H9 (cell line): ENCODE data around the gene TTC28. TPM values are rescaled to one million over a fixed set of nuclear protein-coding genes. Genes with fewer than 3 reads are reported as not detected.

ENCODE experiments used
- DNase-seq: peaks from one replicate; pipeline ENCODE4 v3.0.0-alpha.2; 2017
- H2AFZ ChIP-seq: one replicate; pipeline ENCODE4 v1.6.1; 2013; ENCODE audit warnings: mild to moderate bottlenecking, low read length, control low read depth, moderate library complexity
- H2AK5ac ChIP-seq: 2 replicates; pipeline ENCODE4 v1.6.1; 2013; ENCODE audit warnings: low read length, control low read depth, mixed read lengths; ENCODE audit not compliant: insufficient read length
- H2BK120ac ChIP-seq: one replicate; pipeline ENCODE4 v1.6.1; 2013; ENCODE audit warnings: low read depth, mild to moderate bottlenecking, low read length, control low read depth, inconsistent platforms; ENCODE audit not compliant: poor library complexity, severe bottlenecking
- H2BK12ac ChIP-seq: 2 replicates; pipeline ENCODE4 v1.6.1; 2013; ENCODE audit warnings: low read length, control low read depth, mixed read lengths, low read depth; ENCODE audit not compliant: insufficient read length
- H2BK15ac ChIP-seq: 2 replicates; pipeline ENCODE4 v1.6.1; 2013; ENCODE audit warnings: low read depth, low read length, control low read depth
- H2BK20ac ChIP-seq: one replicate; pipeline ENCODE4 v1.6.1; 2013; ENCODE audit warnings: low read depth, mild to moderate bottlenecking, low read length, control low read depth, inconsistent platforms; ENCODE audit not compliant: poor library complexity, severe bottlenecking
- H2BK5ac ChIP-seq: 2 replicates; pipeline ENCODE4 v1.6.1; 2013; ENCODE audit warnings: low read length, control low read depth, mixed read lengths; ENCODE audit not compliant: insufficient read length
- H3K14ac ChIP-seq: 2 replicates; pipeline ENCODE4 v1.6.1; 2013; ENCODE audit warnings: low read length, control low read depth; ENCODE audit not compliant: insufficient read depth
- H3K18ac ChIP-seq: 2 replicates; pipeline ENCODE4 v1.6.1; 2013; ENCODE audit warnings: low read depth, mild to moderate bottlenecking, mixed read lengths, low read length, control low read depth; ENCODE audit not compliant: insufficient read length
- H3K23ac ChIP-seq: 2 replicates; pipeline ENCODE4 v1.6.1; 2013; ENCODE audit warnings: low read length, control low read depth, mixed read lengths, low read depth; ENCODE audit not compliant: insufficient read length
- H3K23me2 ChIP-seq: 2 replicates; pipeline ENCODE4 v1.6.1; 2013; ENCODE audit warnings: low read depth, mild to moderate bottlenecking, mixed read lengths, low read length, control low read depth; ENCODE audit not compliant: insufficient read length, poor library complexity, severe bottlenecking
- H3K27ac ChIP-seq: 2 replicates; pipeline ENCODE4 v1.5.1; 2013; ENCODE audit warnings: low read length, control low read depth, mixed read lengths, low read depth; ENCODE audit not compliant: insufficient read length
- H3K27me3 ChIP-seq: 2 replicates; pipeline ENCODE4 v1.6.1; 2013; ENCODE audit warnings: low read length, control low read depth, inconsistent platforms; ENCODE audit not compliant: insufficient read depth
- H3K4ac ChIP-seq: 2 replicates; pipeline ENCODE4 v1.6.1; 2013; ENCODE audit warnings: low read depth, mild to moderate bottlenecking, control low read depth, inconsistent platforms, low read length, moderate library complexity
- H3K4me1 ChIP-seq: 2 replicates; pipeline ENCODE4 v1.6.1; 2013; ENCODE audit warnings: low read length, control low read depth, inconsistent platforms; ENCODE audit not compliant: insufficient read depth
- H3K4me2 ChIP-seq: 2 replicates; pipeline ENCODE4 v1.6.1; 2013; ENCODE audit warnings: low read length, control low read depth, mixed read lengths; ENCODE audit not compliant: insufficient read length, insufficient read depth
- H3K56ac ChIP-seq: 2 replicates; pipeline ENCODE4 v1.6.1; 2013; ENCODE audit warnings: low read depth, mild to moderate bottlenecking, mixed read lengths, low read length, control low read depth; ENCODE audit not compliant: insufficient read length
- H3K79me1 ChIP-seq: 2 replicates; pipeline ENCODE4 v1.6.1; 2013; ENCODE audit warnings: low read depth, mild to moderate bottlenecking, moderate library complexity, low read length, control low read depth, inconsistent platforms; ENCODE audit not compliant: insufficient read depth, poor library complexity, severe bottlenecking
- H3K79me2 ChIP-seq: 2 replicates; pipeline ENCODE4 v1.6.1; 2013; ENCODE audit warnings: low read length, control low read depth, inconsistent platforms; ENCODE audit not compliant: insufficient read depth
- H3K9ac ChIP-seq: 2 replicates; pipeline ENCODE4 v1.6.1; 2013; ENCODE audit warnings: low read length, control low read depth, mixed read lengths; ENCODE audit not compliant: insufficient read length; ENCODE audit errors: extremely low read depth
- H3K9me3 ChIP-seq: one replicate; pipeline ENCODE4 v1.6.1; 2013; ENCODE audit warnings: low read depth, low read length, inconsistent platforms; ENCODE audit not compliant: control insufficient read depth
- H3T11ph ChIP-seq: one replicate; pipeline ENCODE4 v1.6.1; 2013; ENCODE audit warnings: mild to moderate bottlenecking, low read length, control low read depth, inconsistent platforms
- H4K20me1 ChIP-seq: one replicate; pipeline ENCODE4 v1.6.1; 2013; ENCODE audit not compliant: control insufficient read depth, insufficient read length, insufficient read depth
- H4K5ac ChIP-seq: 2 replicates; pipeline ENCODE4 v1.6.1; 2013; ENCODE audit warnings: low read depth, mild to moderate bottlenecking, mixed read lengths, low read length, control low read depth; ENCODE audit not compliant: insufficient read length
- H4K8ac ChIP-seq: replicated peaks from 2 replicates; pipeline ENCODE4 v1.6.1; 2013; ENCODE audit warnings: low read length, control low read depth, mixed read lengths, low read depth; ENCODE audit not compliant: insufficient read length
- H4K91ac ChIP-seq: 2 replicates; pipeline ENCODE4 v1.6.1; 2013; ENCODE audit warnings: low read depth, mild to moderate bottlenecking, moderate library complexity, mixed read lengths, low read length, control low read depth; ENCODE audit not compliant: insufficient read length
- H3K27ac Mint-ChIP-seq, 3 experiments: 2 replicates in 2 of 3; 3 replicates in 1 of 3; pipeline ENCODE4 v1.8.0; 2020 to 2021; ENCODE audit warnings: mixed read lengths in 3 of 3, mild to moderate bottlenecking in 1 of 3, moderate library complexity in 1 of 3
- H3K27me3 Mint-ChIP-seq: 2 replicates; pipeline ENCODE4 v1.8.0; 2021; ENCODE audit warnings: low read depth, mild to moderate bottlenecking, moderate library complexity, mixed read lengths
- H3K36me3 Mint-ChIP-seq, 3 experiments: 2 replicates in 2 of 3; 3 replicates in 1 of 3; pipeline ENCODE4 v1.8.0; 2020 to 2021; ENCODE audit warnings: low read depth in 3 of 3, mixed read lengths in 3 of 3; ENCODE audit not compliant: insufficient read depth in 1 of 3
- H3K4me1 Mint-ChIP-seq, 2 experiments: 2 replicates each; pipeline ENCODE4 v1.8.0; 2020; ENCODE audit warnings: mixed read lengths in 2 of 2
- H3K4me3 Mint-ChIP-seq, 2 experiments: 2 replicates in 1 of 2; 3 replicates in 1 of 2; pipeline ENCODE4 v1.8.0; 2020 to 2021; ENCODE audit warnings: mild to moderate bottlenecking in 2 of 2, mixed read lengths in 2 of 2, moderate library complexity in 1 of 2
- H3K9me3 Mint-ChIP-seq, 2 experiments: 2 replicates in 1 of 2; 3 replicates in 1 of 2; pipeline ENCODE4 v1.8.0; 2020; ENCODE audit warnings: mild to moderate bottlenecking in 2 of 2, mixed read lengths in 2 of 2, moderate library complexity in 1 of 2
- WGBS: extraction: QIAGEN DNeasy Blood & Tissue Kit; methylation state at CpG from one replicate; pipeline ENCODE4 v1.1.7; 2013; ENCODE audit warnings: missing lambda C conversion rate, low lambda C conversion rate, mixed read lengths; ENCODE audit not compliant: insufficient read length; ENCODE audit errors: extremely low coverage; 5-methylcytosine and 5-hydroxymethylcytosine counted together
- total RNA-seq: library from RNA; stranded (reverse); gene quantifications from 2 replicates; pipeline ENCODE4 v1.2.1, GENCODE V29; 2021
- TF ChIP-seq, protein P1 (sequence below): fragments of 200-600 bp; sonication (generic); conservative IDR thresholded peaks from 3 replicates; pipeline ENCODE4 v1.8.0; 2021; ENCODE audit warnings: antibody characterized with exemption, mild to moderate bottlenecking

Gene TTC28
- total RNA-seq, 1 experiment from 2014 or later: 13.6 TPM

DNA sequence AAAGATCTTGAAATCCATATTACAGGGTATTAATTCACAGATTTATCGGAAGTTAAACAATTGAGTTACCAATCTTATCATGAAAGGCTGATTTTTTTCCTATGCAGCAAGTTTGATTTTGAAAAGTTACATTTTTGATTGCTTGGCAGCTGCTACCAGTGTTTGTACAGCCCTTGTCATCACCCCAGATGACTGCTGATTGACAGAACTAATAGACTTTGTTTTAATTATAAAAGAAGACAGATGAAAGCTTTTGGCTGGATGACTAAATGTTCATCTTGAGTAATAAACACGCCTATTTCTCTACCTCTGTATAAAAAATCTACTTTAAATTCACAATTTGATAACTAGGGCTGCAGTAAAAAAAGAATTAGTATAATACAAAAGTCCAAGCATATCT, 259.7 kb downstream of the TTC28 start:
- WGBS: no CpG with 5 or more reads among the region's 2 CpGs
- H3K79me1 ChIP-seq: no peaks in the 10 kb centered on the region
- H2AFZ ChIP-seq: no peak overlapping the region
- H2BK12ac ChIP-seq: no peak overlapping the region
- H3T11ph ChIP-seq: no peak overlapping the region
- no peak overlapping the region for H2BK120ac ChIP-seq
- H3K9ac ChIP-seq: no peak overlapping the region
- no peak overlapping the region for H3K18ac ChIP-seq
- no peak overlapping the region for H4K5ac ChIP-seq
- no peak overlapping the region for H3K23ac ChIP-seq
- H4K8ac ChIP-seq: no peak overlapping the region
- H3K27me3 Mint-ChIP-seq: no peaks in the 10 kb centered on the region
- H3K4ac ChIP-seq: no peak overlapping the region
- no peak overlapping the region for H3K27ac ChIP-seq
- TF ChIP-seq, protein P1, sequence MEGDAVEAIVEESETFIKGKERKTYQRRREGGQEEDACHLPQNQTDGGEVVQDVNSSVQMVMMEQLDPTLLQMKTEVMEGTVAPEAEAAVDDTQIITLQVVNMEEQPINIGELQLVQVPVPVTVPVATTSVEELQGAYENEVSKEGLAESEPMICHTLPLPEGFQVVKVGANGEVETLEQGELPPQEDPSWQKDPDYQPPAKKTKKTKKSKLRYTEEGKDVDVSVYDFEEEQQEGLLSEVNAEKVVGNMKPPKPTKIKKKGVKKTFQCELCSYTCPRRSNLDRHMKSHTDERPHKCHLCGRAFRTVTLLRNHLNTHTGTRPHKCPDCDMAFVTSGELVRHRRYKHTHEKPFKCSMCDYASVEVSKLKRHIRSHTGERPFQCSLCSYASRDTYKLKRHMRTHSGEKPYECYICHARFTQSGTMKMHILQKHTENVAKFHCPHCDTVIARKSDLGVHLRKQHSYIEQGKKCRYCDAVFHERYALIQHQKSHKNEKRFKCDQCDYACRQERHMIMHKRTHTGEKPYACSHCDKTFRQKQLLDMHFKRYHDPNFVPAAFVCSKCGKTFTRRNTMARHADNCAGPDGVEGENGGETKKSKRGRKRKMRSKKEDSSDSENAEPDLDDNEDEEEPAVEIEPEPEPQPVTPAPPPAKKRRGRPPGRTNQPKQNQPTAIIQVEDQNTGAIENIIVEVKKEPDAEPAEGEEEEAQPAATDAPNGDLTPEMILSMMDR: no peak
- DNase-seq: no peak
- H3K79me2 ChIP-seq: no peaks in the 10 kb centered on the region
- no peak overlapping the region for H3K56ac ChIP-seq
- H4K20me1 ChIP-seq: no peaks in the 10 kb centered on the region
- H3K4me2 ChIP-seq: no peak overlapping the region
- H3K4me1 ChIP-seq: no peaks in the 10 kb centered on the region; the same call in 1 of the 2 replicates
- H3K27me3 ChIP-seq: no peaks in the 10 kb centered on the region
- no peaks in the 10 kb centered on the region for H3K9me3 ChIP-seq
- no peak overlapping the region for H2AK5ac ChIP-seq
- H2BK20ac ChIP-seq: no peak overlapping the region
- H3K14ac ChIP-seq: no peak overlapping the region
- no peak overlapping the region for H3K4me3 Mint-ChIP-seq
- H4K91ac ChIP-seq: no peak overlapping the region
- H2BK5ac ChIP-seq: no peak overlapping the region
- H3K36me3 Mint-ChIP-seq: no peaks in the 10 kb centered on the region
- H3K9me3 Mint-ChIP-seq: no peaks in the 10 kb centered on the region
- H3K23me2 ChIP-seq: no peaks in the 10 kb centered on the region
- H3K4me1 Mint-ChIP-seq: peaks cover 7 to 21% of the 10 kb centered on the region in 2 experiments
- H2BK15ac ChIP-seq: no peak overlapping the region
- no peak overlapping the region for H3K27ac Mint-ChIP-seq
